ENCODE results near the gene ABLIM2.

Gene ABLIM2

GRCh38 chr4:8158710-8159536 lies at the start of gene ABLIM2:
Gene ABLIM2 (minus strand): TSS chr4:8158813. CDS start chr4:8158689, 124 bp downstream.
- H3K27me3 ChIP-seq (ENCODE audit: control insufficient read depth, insufficient read depth, low read length): peaks cover 14% of the 10 kb centered on the region
- H3K36me3 ChIP-seq (ENCODE audit: control insufficient read depth, insufficient read depth, low read length): no peaks in the 10 kb centered on the region
- H3K9ac ChIP-seq (ENCODE audit: low read length): peak within 1 kb of the TSS; percentile 72
- H3K9me3 ChIP-seq (ENCODE audit: control insufficient read depth, low read length): no peaks in the 10 kb centered on the region
- peaks cover 32% of the 10 kb centered on the region for H3K4me1 ChIP-seq (ENCODE audit: control insufficient read depth, insufficient read depth, low read length)
- peak within 1 kb of the TSS; percentile 93 for H3K4me3 ChIP-seq (ENCODE audit: low read length)

DNA sequence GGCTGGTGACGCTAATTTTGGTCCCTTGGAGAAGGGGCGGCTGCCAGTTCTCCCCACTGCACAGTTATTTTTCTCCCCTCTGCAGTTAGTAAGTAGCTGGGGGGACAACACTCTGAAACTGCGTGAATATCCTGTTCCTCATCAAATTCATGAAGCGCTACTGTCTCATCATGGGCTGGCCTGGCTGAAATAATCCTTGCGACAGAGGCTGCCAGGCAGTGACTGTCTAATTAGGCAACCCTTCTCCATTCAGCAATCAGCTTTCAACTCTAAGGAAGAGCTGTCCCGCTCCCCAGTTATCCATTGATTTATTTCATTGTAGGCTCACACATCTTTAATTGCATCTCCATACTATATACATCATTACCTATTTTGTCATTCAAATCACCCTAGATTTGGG lies 48.7 kb upstream of the ABLIM2 start:
- H3K27me3 ChIP-seq (ENCODE audit: control insufficient read depth, insufficient read depth, low read length): no peaks in the 10 kb centered on the region
- H3K36me3 ChIP-seq (ENCODE audit: control insufficient read depth, insufficient read depth, low read length): peaks cover 5% of the 10 kb centered on the region
- H3K9me3 ChIP-seq (ENCODE audit: control insufficient read depth, low read length): no peaks in the 10 kb centered on the region
- no peak overlapping the region for H3K4me3 ChIP-seq (ENCODE audit: low read length)
- H3K9ac ChIP-seq (ENCODE audit: low read length): no peak overlapping the region
- H3K4me1 ChIP-seq (ENCODE audit: control insufficient read depth, insufficient read depth, low read length): peaks cover 11% of the 10 kb centered on the region

- Histone ChIP-seq H3K36me3 (ENCODE audit: control insufficient read depth, insufficient read depth, low read length) (peaks cover 5% of the 10 kb centered on the region), H3K9ac (ENCODE audit: low read length) (no peak overlapping the region), H3K27me3 (ENCODE audit: control insufficient read depth, insufficient read depth, low read length) (no peaks in the 10 kb centered on the region), H3K9me3 (ENCODE audit: control insufficient read depth, low read length) (no peaks in the 10 kb centered on the region), H3K4me1 (ENCODE audit: control insufficient read depth, insufficient read depth, low read length) (peaks cover 23% of the 10 kb centered on the region), H3K4me3 (ENCODE audit: low read length) (no peak overlapping the region)
Measured at GRCh38 chr4:8205749-8206611, 47.4 kb upstream of the ABLIM2 start.

GRCh38 chr4:8205241-8205707 lies 46.7 kb upstream of the ABLIM2 start:
- Histone ChIP-seq H3K9ac (ENCODE audit: low read length) (no peak overlapping the region), H3K36me3 (ENCODE audit: control insufficient read depth, insufficient read depth, low read length) (peaks cover 5% of the 10 kb centered on the region), H3K4me3 (ENCODE audit: low read length) (no peak overlapping the region), H3K9me3 (ENCODE audit: control insufficient read depth, low read length) (no peaks in the 10 kb centered on the region), H3K27me3 (ENCODE audit: control insufficient read depth, insufficient read depth, low read length) (no peaks in the 10 kb centered on the region), H3K4me1 (ENCODE audit: control insufficient read depth, insufficient read depth, low read length) (peaks cover 30% of the 10 kb centered on the region)

DNA sequence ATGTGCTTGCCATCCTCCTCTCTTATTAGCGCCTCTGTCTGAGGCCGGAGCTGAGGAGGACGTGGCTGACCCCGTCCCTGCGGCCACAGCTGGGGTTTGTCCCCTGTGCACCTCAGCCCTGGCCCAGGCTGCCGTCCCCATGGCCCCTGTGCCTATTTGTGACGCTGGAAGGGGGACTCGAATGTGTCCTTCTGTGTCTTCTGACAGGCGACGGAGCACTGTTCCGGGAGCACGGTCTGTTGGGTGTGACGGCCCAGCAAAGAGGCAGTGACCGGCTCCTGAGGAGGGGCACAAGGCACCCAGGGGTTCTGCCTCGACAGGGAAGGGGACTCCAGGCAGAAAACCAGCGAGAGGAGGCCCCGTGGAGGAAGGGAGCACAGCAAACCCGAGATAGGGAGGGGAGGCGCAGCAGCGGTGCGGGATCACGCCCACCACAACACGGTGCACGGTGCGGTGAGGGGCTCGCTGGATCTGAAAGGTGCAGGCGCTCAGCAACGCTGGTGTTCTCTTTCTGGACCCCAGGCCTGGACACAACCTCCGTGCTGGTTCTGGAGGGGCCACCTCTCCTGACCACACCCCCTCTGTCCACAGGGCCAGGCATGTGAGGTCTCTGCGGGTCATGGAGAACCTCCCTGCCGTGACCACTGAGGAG lies 46.1 kb upstream of the ABLIM2 start:
- Histone ChIP-seq H3K36me3 (ENCODE audit: control insufficient read depth, insufficient read depth, low read length) (peaks cover 5% of the 10 kb centered on the region), H3K9ac (ENCODE audit: low read length) (no peak overlapping the region), H3K27me3 (ENCODE audit: control insufficient read depth, insufficient read depth, low read length) (no peaks in the 10 kb centered on the region), H3K9me3 (ENCODE audit: control insufficient read depth, low read length) (no peaks in the 10 kb centered on the region), H3K4me1 (ENCODE audit: control insufficient read depth, insufficient read depth, low read length) (peaks cover 35% of the 10 kb centered on the region), H3K4me3 (ENCODE audit: low read length) (no peak overlapping the region)

GRCh38 chr4:8203817-8204216 lies 45.2 kb upstream of the ABLIM2 start:
- Histone ChIP-seq H3K27me3 (ENCODE audit: control insufficient read depth, insufficient read depth, low read length) (no peaks in the 10 kb centered on the region), H3K36me3 (ENCODE audit: control insufficient read depth, insufficient read depth, low read length) (peaks cover 2% of the 10 kb centered on the region), H3K4me3 (ENCODE audit: low read length) (no peak overlapping the region), H3K4me1 (ENCODE audit: control insufficient read depth, insufficient read depth, low read length) (peaks cover 43% of the 10 kb centered on the region), H3K9me3 (ENCODE audit: control insufficient read depth, low read length) (no peaks in the 10 kb centered on the region), H3K9ac (ENCODE audit: low read length) (no peak overlapping the region)

- H3K27me3 ChIP-seq (ENCODE audit: control insufficient read depth, insufficient read depth, low read length): no peaks in the 10 kb centered on the region
- no peak overlapping the region for H3K9ac ChIP-seq (ENCODE audit: low read length)
- H3K36me3 ChIP-seq (ENCODE audit: control insufficient read depth, insufficient read depth, low read length): no peaks in the 10 kb centered on the region
- no peaks in the 10 kb centered on the region for H3K9me3 ChIP-seq (ENCODE audit: control insufficient read depth, low read length)
- no peak overlapping the region for H3K4me3 ChIP-seq (ENCODE audit: low read length)
- H3K4me1 ChIP-seq (ENCODE audit: control insufficient read depth, insufficient read depth, low read length): peaks cover 51% of the 10 kb centered on the region
Measured at GRCh38 chr4:8203052-8203401, 44.4 kb upstream of the ABLIM2 start.

DNA sequence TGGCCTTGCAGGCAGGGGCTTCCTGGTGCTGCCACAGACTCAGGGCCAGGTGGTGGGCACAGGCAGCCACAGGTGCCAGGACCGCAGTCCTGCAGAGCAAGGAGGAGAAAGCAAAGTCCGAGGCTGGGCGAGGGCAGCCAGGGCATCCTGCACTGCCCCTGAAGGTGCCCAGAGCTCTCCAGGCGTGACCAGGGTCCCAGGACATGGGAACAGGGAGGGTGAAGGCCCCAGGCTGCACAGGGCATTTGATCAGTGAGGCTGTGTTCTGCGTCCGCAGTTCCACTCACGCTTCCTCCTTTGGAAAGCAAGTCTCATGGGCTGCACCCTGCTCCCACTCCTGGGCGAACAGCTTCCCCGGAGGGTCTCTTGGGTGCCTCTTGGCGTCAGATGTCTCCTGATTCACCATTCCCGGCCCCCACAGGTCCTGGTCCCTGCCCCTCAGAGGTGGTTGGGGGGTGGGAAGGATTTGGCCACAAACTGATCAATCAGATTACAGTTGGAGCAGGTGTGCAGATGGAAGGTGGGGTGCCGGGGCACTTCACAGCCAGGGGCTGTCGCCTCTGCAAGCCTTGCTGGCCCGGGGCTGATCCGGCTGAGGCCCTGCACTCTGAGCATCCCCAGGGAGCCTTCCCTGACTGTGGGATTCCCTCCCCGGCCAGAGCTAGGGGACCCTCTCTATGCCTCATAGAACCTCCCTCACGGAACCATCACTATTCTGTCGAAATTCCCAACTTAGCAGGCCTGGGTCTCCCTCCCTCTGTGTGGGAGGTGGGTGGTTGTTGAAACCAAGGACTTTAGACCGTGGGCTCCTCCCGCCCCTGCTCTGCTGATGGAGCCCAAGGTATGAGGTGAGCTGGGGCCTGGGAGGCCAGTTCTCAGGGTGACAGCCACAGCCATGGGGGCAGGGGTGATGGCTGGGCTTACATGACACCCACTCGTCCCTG lies 43.8 kb upstream of the ABLIM2 start:
- no peak overlapping the region for H3K9ac ChIP-seq (ENCODE audit: low read length)
- peaks cover 56% of the 10 kb centered on the region for H3K4me1 ChIP-seq (ENCODE audit: control insufficient read depth, insufficient read depth, low read length)
- H3K9me3 ChIP-seq (ENCODE audit: control insufficient read depth, low read length): no peaks in the 10 kb centered on the region
- no peaks in the 10 kb centered on the region for H3K27me3 ChIP-seq (ENCODE audit: control insufficient read depth, insufficient read depth, low read length)
- H3K4me3 ChIP-seq (ENCODE audit: low read length): no peak overlapping the region
- H3K36me3 ChIP-seq (ENCODE audit: control insufficient read depth, insufficient read depth, low read length): no peaks in the 10 kb centered on the region

DNA sequence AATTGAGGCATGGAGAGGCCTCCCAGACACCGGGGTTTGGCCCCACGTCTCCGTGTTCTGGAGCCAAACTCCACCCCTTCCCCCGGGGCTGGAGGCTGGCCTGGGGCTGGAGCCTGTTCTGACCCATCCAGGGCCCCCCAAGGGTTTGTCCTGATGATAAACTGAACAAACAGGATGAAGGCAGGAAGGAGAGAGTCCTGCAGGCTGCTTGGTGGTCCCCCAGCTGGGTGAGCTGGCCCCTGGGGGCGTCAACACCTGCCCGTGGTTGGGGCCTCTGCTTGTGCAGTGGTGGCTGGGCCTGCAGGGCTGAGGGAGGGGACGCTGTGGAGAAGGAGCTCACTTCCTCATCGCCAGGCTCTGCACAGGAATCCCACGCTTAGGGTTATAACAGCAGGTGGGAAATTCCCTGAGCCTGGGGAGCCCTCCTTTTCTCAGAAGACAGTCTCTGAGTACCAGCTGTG lies 42.7 kb upstream of the ABLIM2 start:
- H3K27me3 ChIP-seq (ENCODE audit: control insufficient read depth, insufficient read depth, low read length): no peaks in the 10 kb centered on the region
- peak overlapping the region; percentile 91 for H3K9ac ChIP-seq (ENCODE audit: low read length)
- H3K9me3 ChIP-seq (ENCODE audit: control insufficient read depth, low read length): no peaks in the 10 kb centered on the region
- no peaks in the 10 kb centered on the region for H3K36me3 ChIP-seq (ENCODE audit: control insufficient read depth, insufficient read depth, low read length)
- H3K4me1 ChIP-seq (ENCODE audit: control insufficient read depth, insufficient read depth, low read length): peaks cover 64% of the 10 kb centered on the region
- H3K4me3 ChIP-seq (ENCODE audit: low read length): no peak overlapping the region

- Histone ChIP-seq H3K27me3 (ENCODE audit: control insufficient read depth, insufficient read depth, low read length) (no peaks in the 10 kb centered on the region), H3K36me3 (ENCODE audit: control insufficient read depth, insufficient read depth, low read length) (no peaks in the 10 kb centered on the region), H3K9ac (ENCODE audit: low read length) (peak overlapping the region; percentile 91), H3K4me3 (ENCODE audit: low read length) (peak overlapping the region; percentile 72), H3K9me3 (ENCODE audit: control insufficient read depth, low read length) (no peaks in the 10 kb centered on the region), H3K4me1 (ENCODE audit: control insufficient read depth, insufficient read depth, low read length) (peaks cover 65% of the 10 kb centered on the region)
Measured at GRCh38 chr4:8200302-8200975, 41.8 kb upstream of the ABLIM2 start.
